ENCODE results near the gene PKNOX1. TPM values are rescaled to one million over a fixed set of nuclear protein-coding genes. Genes with fewer than 3 reads are reported as not detected.
"Not testable (repeated sequence)": the region's sequence is repeated elsewhere in the genome, so short reads cannot be mapped to it uniquely, and the experiment has no call there.

PKNOX1 gene
- total and polyA plus RNA-seq, 5 donors from 2014 or later, result 13.0 to 22.6 (median 17.1) TPM

DNA sequence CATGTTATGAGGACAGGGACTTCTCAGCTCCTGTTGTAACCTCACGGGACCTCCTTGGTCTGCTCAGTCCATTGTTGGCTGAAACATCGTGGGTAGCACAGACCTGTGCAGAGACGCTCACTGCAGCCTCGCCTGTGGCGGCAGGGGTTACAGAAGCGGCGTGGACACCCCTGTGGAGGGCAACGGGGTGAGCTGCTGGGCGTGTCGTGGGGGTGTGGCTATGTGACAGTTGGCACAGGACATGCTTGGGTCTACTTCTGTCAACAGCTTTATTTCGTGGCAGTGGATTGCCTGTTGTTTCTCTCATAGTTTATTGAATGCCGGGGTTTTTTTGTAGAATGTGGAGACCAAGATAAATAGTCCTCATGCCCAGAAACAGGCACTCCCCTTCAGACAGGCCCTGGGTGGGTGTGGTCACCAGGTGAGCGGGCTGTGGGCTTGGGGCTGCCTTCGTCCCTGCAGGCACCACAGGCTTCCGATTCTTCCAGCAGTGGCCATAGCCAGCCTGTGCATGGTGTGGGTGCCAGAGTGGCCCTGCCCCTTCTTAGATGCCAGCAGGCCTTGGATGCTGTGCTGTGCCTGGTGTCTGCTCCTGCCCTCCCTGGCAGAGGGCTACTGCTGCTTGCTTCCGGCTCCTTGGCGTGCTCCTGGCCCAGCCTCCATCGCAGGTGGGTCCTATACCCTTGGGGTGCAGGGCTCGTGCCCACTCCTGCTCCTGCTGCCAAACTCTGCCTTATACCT lies 63.7 kb downstream of the PKNOX1 start:
- H3K9me3 Mint-ChIP-seq; H3K4me3 Mint-ChIP-seq; ATAC-seq (ENCODE audit: low read depth in 2 of 2); H3K4me1 ChIP-seq (ENCODE audit: control insufficient read depth, insufficient read depth, low read length, poor library complexity, severe bottlenecking); H3K27me3 ChIP-seq (ENCODE audit: control insufficient read depth, insufficient read depth, low read length); H3K27ac ChIP-seq (ENCODE audit: insufficient read depth, low read length, poor library complexity, severe bottlenecking); H3K27ac Mint-ChIP-seq; H3K4me1 Mint-ChIP-seq; H3K4me3 ChIP-seq (ENCODE audit: low read depth, low read length); H3K9me3 ChIP-seq (ENCODE audit: control insufficient read depth in 2 of 2, low read length in 2 of 2); DNase-seq; H3K27me3 Mint-ChIP-seq; H3K36me3 ChIP-seq (ENCODE audit: control insufficient read depth, insufficient read depth, low read length); H3K36me3 Mint-ChIP-seq: not testable (repeated sequence)

DNA sequence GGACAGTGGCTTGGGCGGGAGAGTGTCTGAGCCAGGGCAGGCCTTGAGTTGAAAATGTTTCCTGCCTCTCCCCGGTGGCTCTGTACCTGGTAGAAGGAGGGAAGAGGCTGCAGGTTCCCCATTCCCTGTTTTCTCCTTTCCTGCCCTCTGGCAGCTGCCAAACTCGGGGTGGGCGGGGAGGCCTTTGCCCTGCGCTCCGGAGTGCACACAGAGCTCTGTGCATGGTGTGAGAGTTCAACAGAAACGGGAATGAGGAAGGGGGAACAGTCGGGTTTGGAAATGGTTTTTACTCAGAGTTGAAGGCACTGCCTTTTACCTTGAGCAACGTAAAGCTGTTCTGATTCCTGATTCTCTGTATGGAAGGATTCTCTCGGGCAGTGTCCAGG lies 64.3 kb downstream of the PKNOX1 start:
- not testable (repeated sequence) for H3K9me3 ChIP-seq (ENCODE audit: control insufficient read depth in 2 of 2, low read length in 2 of 2); DNase-seq; H3K36me3 ChIP-seq (ENCODE audit: control insufficient read depth, insufficient read depth, low read length); H3K36me3 Mint-ChIP-seq; H3K4me1 Mint-ChIP-seq; H3K4me1 ChIP-seq (ENCODE audit: control insufficient read depth, insufficient read depth, low read length, poor library complexity, severe bottlenecking); H3K27me3 Mint-ChIP-seq; H3K27ac ChIP-seq (ENCODE audit: insufficient read depth, low read length, poor library complexity, severe bottlenecking); H3K27ac Mint-ChIP-seq; H3K4me3 ChIP-seq (ENCODE audit: low read depth, low read length); ATAC-seq (ENCODE audit: low read depth in 2 of 2); H3K27me3 ChIP-seq (ENCODE audit: control insufficient read depth, insufficient read depth, low read length); H3K9me3 Mint-ChIP-seq; H3K4me3 Mint-ChIP-seq

DNA sequence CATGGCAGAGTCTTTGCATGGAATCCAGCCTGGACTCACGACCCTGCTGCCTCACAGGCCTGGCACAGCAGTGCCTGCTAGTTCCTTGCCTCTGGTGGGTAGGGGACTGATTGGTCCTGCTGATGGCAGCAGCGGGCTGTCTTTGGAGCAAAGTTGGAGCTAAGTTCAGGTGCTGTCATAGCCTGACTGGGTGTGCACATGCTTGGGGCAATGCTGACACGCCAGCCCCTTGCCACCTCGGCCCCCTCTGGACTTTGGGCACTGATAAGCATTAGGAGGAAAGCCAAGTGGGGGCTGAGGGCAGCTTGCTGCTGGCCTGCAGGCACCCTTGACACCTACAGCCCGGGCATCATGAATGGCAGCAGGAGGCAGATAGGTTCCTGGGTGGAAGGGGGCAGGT lies 67.8 kb downstream of the PKNOX1 start:
- DNase-seq, H3K4me3 Mint-ChIP-seq: not testable (repeated sequence)

DNA sequence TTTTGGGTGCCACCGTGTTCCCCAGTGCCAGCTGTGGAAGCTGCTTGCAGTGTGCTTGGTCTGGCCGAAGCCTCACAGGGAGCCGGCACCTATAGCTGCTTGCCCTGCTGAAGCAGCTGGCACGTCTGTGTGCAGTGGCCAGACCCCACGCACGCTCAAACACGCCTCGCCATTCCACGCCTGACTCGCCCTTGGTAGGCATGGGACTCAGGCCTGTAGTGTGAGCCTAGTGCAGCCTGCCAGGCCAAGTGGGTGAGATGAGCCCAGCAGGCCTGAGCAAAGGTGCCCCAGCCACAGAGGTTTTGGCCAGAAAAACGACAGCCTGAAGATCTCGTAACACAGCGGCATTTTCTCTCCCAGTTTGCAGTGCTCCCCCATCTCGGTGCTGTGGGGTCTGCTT lies 68.9 kb downstream of the PKNOX1 start:
- H3K4me3 ChIP-seq (ENCODE audit: low read depth, low read length); H3K27me3 Mint-ChIP-seq; H3K4me1 ChIP-seq (ENCODE audit: control insufficient read depth, insufficient read depth, low read length, poor library complexity, severe bottlenecking); H3K36me3 Mint-ChIP-seq; ATAC-seq (ENCODE audit: low read depth in 2 of 2); H3K36me3 ChIP-seq (ENCODE audit: control insufficient read depth, insufficient read depth, low read length); H3K27ac Mint-ChIP-seq; H3K4me3 Mint-ChIP-seq; H3K27ac ChIP-seq (ENCODE audit: insufficient read depth, low read length, poor library complexity, severe bottlenecking); H3K4me1 Mint-ChIP-seq; H3K9me3 Mint-ChIP-seq; H3K27me3 ChIP-seq (ENCODE audit: control insufficient read depth, insufficient read depth, low read length); DNase-seq; H3K9me3 ChIP-seq (ENCODE audit: control insufficient read depth in 2 of 2, low read length in 2 of 2): not testable (repeated sequence)

More for the DNA sequence above, 67.8 kb downstream of the PKNOX1 start:
- not testable (repeated sequence) for H3K36me3 ChIP-seq (ENCODE audit: control insufficient read depth, insufficient read depth, low read length); ATAC-seq (ENCODE audit: low read depth in 2 of 2); H3K27ac ChIP-seq (ENCODE audit: insufficient read depth, low read length, poor library complexity, severe bottlenecking); H3K9me3 Mint-ChIP-seq; H3K4me1 Mint-ChIP-seq; H3K27me3 ChIP-seq (ENCODE audit: control insufficient read depth, insufficient read depth, low read length); H3K36me3 Mint-ChIP-seq; H3K4me1 ChIP-seq (ENCODE audit: control insufficient read depth, insufficient read depth, low read length, poor library complexity, severe bottlenecking); H3K27me3 Mint-ChIP-seq; H3K27ac Mint-ChIP-seq; H3K9me3 ChIP-seq (ENCODE audit: control insufficient read depth in 2 of 2, low read length in 2 of 2); H3K4me3 ChIP-seq (ENCODE audit: low read depth, low read length)

DNA sequence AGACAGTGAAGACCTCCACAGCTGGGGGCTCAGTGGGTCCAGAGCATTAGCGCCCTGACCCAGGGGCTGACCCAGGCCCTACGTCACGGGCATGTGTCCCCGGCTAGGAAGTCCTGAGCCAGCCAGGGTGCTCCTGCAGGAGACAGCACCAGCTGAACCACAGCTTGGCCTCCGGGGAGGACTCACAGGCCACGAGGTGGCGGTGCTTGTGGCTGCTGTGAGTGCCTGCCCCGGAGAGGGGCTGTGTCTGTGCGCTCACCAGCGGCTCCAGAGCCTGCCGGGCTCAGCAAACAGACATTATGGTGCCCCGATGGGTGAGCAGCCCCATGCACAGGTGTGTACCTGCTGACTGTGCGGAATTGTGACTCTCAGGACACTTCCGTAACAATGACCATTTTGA lies 70.2 kb downstream of the PKNOX1 start:
- not testable (repeated sequence) for H3K4me3 ChIP-seq (ENCODE audit: low read depth, low read length); H3K27me3 Mint-ChIP-seq; H3K36me3 Mint-ChIP-seq; H3K27ac Mint-ChIP-seq; H3K36me3 ChIP-seq (ENCODE audit: control insufficient read depth, insufficient read depth, low read length); H3K4me1 ChIP-seq (ENCODE audit: control insufficient read depth, insufficient read depth, low read length, poor library complexity, severe bottlenecking); H3K4me3 Mint-ChIP-seq; H3K9me3 Mint-ChIP-seq; ATAC-seq (ENCODE audit: low read depth in 2 of 2); H3K27ac ChIP-seq (ENCODE audit: insufficient read depth, low read length, poor library complexity, severe bottlenecking); H3K4me1 Mint-ChIP-seq; H3K27me3 ChIP-seq (ENCODE audit: control insufficient read depth, insufficient read depth, low read length); H3K9me3 ChIP-seq (ENCODE audit: control insufficient read depth in 2 of 2, low read length in 2 of 2)
- peak in 1 of 3 donors; percentile 3 for DNase-seq

DNA sequence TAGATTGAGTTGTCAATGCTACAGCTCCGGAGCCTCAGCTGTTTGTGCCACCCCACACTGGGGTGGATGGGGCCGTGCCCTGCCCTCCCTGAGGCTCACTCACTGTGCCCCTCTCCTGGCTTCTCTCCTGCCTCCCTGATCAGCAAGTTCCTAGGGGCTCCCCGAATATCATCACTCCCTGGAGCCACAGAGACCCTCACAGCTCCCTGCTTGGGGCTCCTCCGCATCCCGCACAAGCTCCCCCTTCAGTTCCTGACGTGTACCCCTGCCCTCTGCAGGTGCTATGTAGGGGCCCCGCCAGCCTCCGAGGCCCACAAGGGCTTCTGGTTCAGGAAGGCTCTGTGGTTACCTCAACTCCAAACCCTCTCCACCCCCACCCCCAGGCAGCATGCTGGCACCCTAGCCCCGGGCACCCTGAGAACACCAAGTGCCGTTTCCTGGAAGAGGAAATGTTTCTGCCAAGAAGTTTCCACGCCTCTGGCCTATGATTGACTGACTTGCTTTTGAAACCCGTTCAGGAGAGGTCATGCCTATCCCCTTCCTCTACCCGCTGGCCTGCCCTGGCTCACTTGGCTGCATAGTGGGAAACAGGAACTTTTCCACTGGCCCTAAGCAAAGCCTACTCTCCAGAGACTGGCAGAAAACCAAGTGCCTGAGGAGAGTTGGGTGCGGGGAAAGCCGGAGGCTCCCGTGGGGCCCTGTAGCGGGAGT lies 71.0 kb downstream of the PKNOX1 start:
- not testable (repeated sequence) for H3K27ac ChIP-seq (ENCODE audit: insufficient read depth, low read length, poor library complexity, severe bottlenecking); H3K4me1 ChIP-seq (ENCODE audit: control insufficient read depth, insufficient read depth, low read length, poor library complexity, severe bottlenecking); H3K4me3 ChIP-seq (ENCODE audit: low read depth, low read length); H3K36me3 ChIP-seq (ENCODE audit: control insufficient read depth, insufficient read depth, low read length); H3K27me3 Mint-ChIP-seq; H3K27me3 ChIP-seq (ENCODE audit: control insufficient read depth, insufficient read depth, low read length); H3K36me3 Mint-ChIP-seq; H3K9me3 ChIP-seq (ENCODE audit: control insufficient read depth in 2 of 2, low read length in 2 of 2); H3K4me1 Mint-ChIP-seq; H3K9me3 Mint-ChIP-seq
- Mint-ChIP-seq H3K4me3 (peak overlapping the region in 3 of 4 donors; percentile 59 to 87 (median 78)), H3K27ac (peak overlapping the region in 2 of 3 donors; percentile 73 to 91)
- ATAC-seq (ENCODE audit: low read depth in 2 of 2) (peak; percentile 66 to 67), DNase-seq (peak in 2 of 3 donors; percentile 16 to 51)

DNA sequence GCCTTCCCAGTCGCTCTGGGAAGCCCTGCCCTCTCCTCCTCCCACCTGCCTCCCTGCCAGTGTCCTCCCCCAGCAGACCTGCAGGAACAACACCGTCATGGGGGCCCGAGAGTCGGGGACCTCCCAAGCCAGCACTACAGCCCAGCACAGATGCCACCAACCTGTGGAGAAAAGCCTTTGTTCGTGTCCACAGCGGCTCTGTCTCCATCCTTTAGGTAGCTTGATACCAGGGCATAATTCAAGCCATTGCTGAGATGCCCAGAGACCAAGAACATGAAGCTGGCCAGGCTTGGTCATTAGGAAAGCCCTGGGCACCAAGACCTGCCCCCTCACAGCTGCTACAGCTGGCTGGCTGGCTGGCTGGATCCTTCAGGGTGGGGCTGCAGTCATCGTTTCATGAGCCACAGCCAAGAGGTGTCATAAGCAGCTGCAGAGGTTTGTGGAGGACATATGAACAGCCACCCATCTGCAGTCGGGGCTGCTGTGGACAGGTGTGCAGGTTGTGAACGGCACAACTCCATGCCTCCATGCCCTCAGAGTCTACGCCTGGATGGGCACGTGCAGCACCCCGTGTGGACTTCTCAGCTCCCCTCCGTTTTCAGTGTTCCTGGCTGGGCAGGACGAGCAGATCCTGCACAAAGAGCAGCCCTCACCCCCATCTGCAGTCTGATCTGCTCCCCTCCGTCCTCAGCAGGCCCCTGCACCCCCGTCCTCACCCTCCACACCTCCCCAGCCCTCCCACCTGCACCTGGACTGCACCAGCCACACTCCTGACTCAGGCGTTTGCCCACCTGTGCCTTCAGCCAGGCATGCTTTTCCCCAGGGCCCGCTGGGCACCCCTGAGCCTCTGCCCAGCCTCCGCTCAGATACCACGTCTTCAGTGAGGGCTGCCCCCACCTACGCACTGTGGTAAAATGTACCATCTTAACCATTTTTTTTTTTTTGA lies 71.8 kb downstream of the PKNOX1 start:
- peak overlapping the region in 1 of 4 donors; percentile 36 for H3K4me3 Mint-ChIP-seq
- ATAC-seq (ENCODE audit: low read depth in 2 of 2), result peak in 1 of 2 donors; percentile 26
- peak in 1 of 3 donors; percentile 40 for DNase-seq

More for the DNA sequence above, 71.8 kb downstream of the PKNOX1 start:
- peak overlapping the region in 1 of 3 donors; percentile 91 for H3K27ac Mint-ChIP-seq
- not testable (repeated sequence) for H3K4me1 ChIP-seq (ENCODE audit: control insufficient read depth, insufficient read depth, low read length, poor library complexity, severe bottlenecking); H3K36me3 Mint-ChIP-seq; H3K4me1 Mint-ChIP-seq; H3K9me3 Mint-ChIP-seq; H3K27me3 ChIP-seq (ENCODE audit: control insufficient read depth, insufficient read depth, low read length); H3K9me3 ChIP-seq (ENCODE audit: control insufficient read depth in 2 of 2, low read length in 2 of 2); H3K36me3 ChIP-seq (ENCODE audit: control insufficient read depth, insufficient read depth, low read length); H3K27me3 Mint-ChIP-seq; H3K4me3 ChIP-seq (ENCODE audit: low read depth, low read length); H3K27ac ChIP-seq (ENCODE audit: insufficient read depth, low read length, poor library complexity, severe bottlenecking)

Data from CD4-positive, CD25-positive, alpha-beta regulatory T cell (primary cell).